ENCODE measurements around the gene KCNG2.
A peak's percentile ranks its signal among the peaks of the same experiment; 100 is the strongest.

Gene KCNG2

GRCh38 chr18:79785831-79786230, 11.9 kb upstream of the KCNG2 start:
- no peaks in the 10 kb centered on the region for H3K9me3 ChIP-seq (ENCODE audit: control insufficient read depth, low read length)
- H3K27me3 ChIP-seq (ENCODE audit: control insufficient read depth, insufficient read depth, low read length, poor library complexity, severe bottlenecking), result peaks cover 68% of the 10 kb centered on the region
- no peak overlapping the region for H3K27ac ChIP-seq (ENCODE audit: insufficient read depth, low read depth, low read length, poor library complexity, severe bottlenecking)
- no peaks in the 10 kb centered on the region for H3K36me3 ChIP-seq (ENCODE audit: control insufficient read depth, insufficient read depth, low read length)
- H3K4me1 ChIP-seq (ENCODE audit: control insufficient read depth, insufficient read depth, low read length), result no peaks in the 10 kb centered on the region
- 83% methylated on average over 11 to 12 of the region's 12 CpGs for whole genome bisulfite sequencing, 2 experiments
- H3K4me3 ChIP-seq (ENCODE audit: insufficient read depth, low read depth, low read length), result no peak overlapping the region

DNA sequence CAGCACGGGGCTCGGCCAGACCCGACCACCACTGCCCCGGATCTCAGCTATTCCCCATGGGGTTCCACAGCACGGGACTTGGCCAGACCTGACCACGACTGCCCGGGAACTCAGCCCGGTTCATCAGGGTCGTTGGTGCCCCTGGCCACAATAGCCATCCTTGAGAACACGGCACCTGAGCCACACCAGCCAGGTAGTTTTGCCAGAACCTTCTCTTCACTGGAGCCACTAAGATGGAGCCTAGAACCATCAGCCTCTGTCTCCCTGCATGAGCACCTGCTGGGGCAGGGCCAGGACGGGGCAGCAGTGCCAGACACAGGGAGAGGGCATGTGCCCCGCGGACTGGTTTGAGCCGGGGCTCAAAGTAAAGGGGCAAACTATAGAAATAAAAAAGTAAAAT, 11.4 kb upstream of the KCNG2 start:
- no peaks in the 10 kb centered on the region for H3K4me1 ChIP-seq (ENCODE audit: control insufficient read depth, insufficient read depth, low read length)
- WGBS, 2 experiments, result 78 to 80% methylated on average over 14 of the region's 14 CpGs
- H3K4me3 ChIP-seq (ENCODE audit: insufficient read depth, low read depth, low read length), result no peak overlapping the region
- peaks cover 73% of the 10 kb centered on the region for H3K27me3 ChIP-seq (ENCODE audit: control insufficient read depth, insufficient read depth, low read length, poor library complexity, severe bottlenecking)
- no peak overlapping the region for H3K27ac ChIP-seq (ENCODE audit: insufficient read depth, low read depth, low read length, poor library complexity, severe bottlenecking)
- no peaks in the 10 kb centered on the region for H3K36me3 ChIP-seq (ENCODE audit: control insufficient read depth, insufficient read depth, low read length)
- H3K9me3 ChIP-seq (ENCODE audit: control insufficient read depth, low read length), result no peaks in the 10 kb centered on the region

DNA sequence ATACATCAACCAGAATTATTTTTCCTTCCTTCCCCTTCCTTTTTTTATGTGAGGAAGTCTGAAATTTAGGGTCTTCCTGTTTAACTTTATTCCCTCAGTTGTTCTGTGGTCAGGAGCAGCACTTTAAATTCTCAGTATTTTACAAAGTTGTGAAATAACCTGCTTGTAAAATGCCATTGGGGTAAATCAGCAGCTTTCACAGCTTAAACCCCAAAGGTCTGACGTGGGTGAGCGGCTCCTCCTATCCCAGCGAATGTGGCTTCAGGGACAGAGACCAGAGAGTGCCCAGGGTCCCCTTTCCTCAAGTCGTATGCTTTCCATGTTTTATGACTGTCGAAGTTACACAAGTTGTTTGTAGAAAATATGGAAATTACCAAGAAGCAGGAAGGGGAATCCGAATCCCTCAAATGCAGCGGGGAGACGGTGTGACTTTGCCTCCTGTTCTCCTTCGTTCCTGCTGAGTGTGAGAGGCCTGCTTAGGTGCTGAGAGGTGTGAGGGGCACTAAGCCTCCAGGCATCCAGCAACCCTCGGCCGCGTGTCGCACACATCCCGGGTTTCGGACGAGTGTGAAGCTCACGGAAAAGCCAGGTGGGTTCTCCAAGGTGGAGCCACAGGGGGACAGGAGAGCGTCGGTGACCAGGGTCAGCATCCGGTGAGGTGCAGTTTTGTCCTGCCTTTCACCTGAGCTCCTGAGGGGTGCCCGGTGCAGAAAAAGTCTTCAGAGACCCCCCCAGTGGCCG, 10.8 kb upstream of the KCNG2 start:
- Histone ChIP-seq H3K27ac (ENCODE audit: insufficient read depth, low read depth, low read length, poor library complexity, severe bottlenecking) (no peak overlapping the region), H3K9me3 (ENCODE audit: control insufficient read depth, low read length) (no peaks in the 10 kb centered on the region), H3K36me3 (ENCODE audit: control insufficient read depth, insufficient read depth, low read length) (no peaks in the 10 kb centered on the region), H3K4me3 (ENCODE audit: insufficient read depth, low read depth, low read length) (no peak overlapping the region), H3K4me1 (ENCODE audit: control insufficient read depth, insufficient read depth, low read length) (no peaks in the 10 kb centered on the region), H3K27me3 (ENCODE audit: control insufficient read depth, insufficient read depth, low read length, poor library complexity, severe bottlenecking) (peaks cover 78% of the 10 kb centered on the region)
- WGBS, 2 experiments, result 86 to 87% methylated on average over 22 of the region's 22 CpGs

DNA sequence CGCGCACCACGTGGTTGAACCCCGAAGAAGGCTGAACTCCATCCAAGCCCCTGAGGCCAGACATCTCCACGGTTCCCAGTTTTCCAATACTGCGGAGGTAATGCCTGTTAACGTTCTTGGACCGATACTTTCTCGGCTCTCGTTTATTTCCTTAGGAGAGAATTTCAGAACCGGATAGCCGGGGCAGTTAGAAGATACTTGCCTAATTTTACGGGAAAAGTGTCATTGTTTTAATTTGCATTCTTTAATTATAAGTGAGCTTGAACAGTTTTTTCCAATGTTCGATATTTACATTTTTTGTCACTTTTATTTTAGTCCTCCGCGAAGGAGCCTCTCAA, 10.2 kb upstream of the KCNG2 start:
- peak overlapping the region; percentile 27 for H3K4me3 ChIP-seq (ENCODE audit: insufficient read depth, low read depth, low read length)
- no peaks in the 10 kb centered on the region for H3K36me3 ChIP-seq (ENCODE audit: control insufficient read depth, insufficient read depth, low read length)
- no peaks in the 10 kb centered on the region for H3K9me3 ChIP-seq (ENCODE audit: control insufficient read depth, low read length)
- peaks cover 78% of the 10 kb centered on the region for H3K27me3 ChIP-seq (ENCODE audit: control insufficient read depth, insufficient read depth, low read length, poor library complexity, severe bottlenecking)
- H3K4me1 ChIP-seq (ENCODE audit: control insufficient read depth, insufficient read depth, low read length), result no peaks in the 10 kb centered on the region
- no peak overlapping the region for H3K27ac ChIP-seq (ENCODE audit: insufficient read depth, low read depth, low read length, poor library complexity, severe bottlenecking)
- WGBS, 2 experiments, result 83 to 88% methylated on average over 16 of the region's 16 CpGs

- WGBS, 2 experiments, result 8 to 9% methylated on average over 106 of the region's 106 CpGs
- H3K27me3 ChIP-seq (ENCODE audit: control insufficient read depth, insufficient read depth, low read length, poor library complexity, severe bottlenecking), result peaks cover 78% of the 10 kb centered on the region
- no peaks in the 10 kb centered on the region for H3K9me3 ChIP-seq (ENCODE audit: control insufficient read depth, low read length)
- H3K4me3 ChIP-seq (ENCODE audit: insufficient read depth, low read depth, low read length), result peak overlapping the region; percentile 27
- H3K36me3 ChIP-seq (ENCODE audit: control insufficient read depth, insufficient read depth, low read length), result no peaks in the 10 kb centered on the region
- no peak overlapping the region for H3K27ac ChIP-seq (ENCODE audit: insufficient read depth, low read depth, low read length, poor library complexity, severe bottlenecking)
- H3K4me1 ChIP-seq (ENCODE audit: control insufficient read depth, insufficient read depth, low read length), result no peaks in the 10 kb centered on the region
Observed at GRCh38 chr18:79787865-79788733, 9.6 kb upstream of the KCNG2 start.

- H3K4me1 ChIP-seq (ENCODE audit: control insufficient read depth, insufficient read depth, low read length), result no peaks in the 10 kb centered on the region
- H3K27ac ChIP-seq (ENCODE audit: insufficient read depth, low read depth, low read length, poor library complexity, severe bottlenecking), result no peak overlapping the region
- H3K27me3 ChIP-seq (ENCODE audit: control insufficient read depth, insufficient read depth, low read length, poor library complexity, severe bottlenecking), result peaks cover 78% of the 10 kb centered on the region
- H3K4me3 ChIP-seq (ENCODE audit: insufficient read depth, low read depth, low read length), result no peak overlapping the region
- WGBS, 2 experiments, result 62 to 63% methylated on average over 27 of the region's 27 CpGs
- no peaks in the 10 kb centered on the region for H3K9me3 ChIP-seq (ENCODE audit: control insufficient read depth, low read length)
- no peaks in the 10 kb centered on the region for H3K36me3 ChIP-seq (ENCODE audit: control insufficient read depth, insufficient read depth, low read length)
Observed at GRCh38 chr18:79788734-79789085, 9.0 kb upstream of the KCNG2 start.

GRCh38 chr18:79789091-79789891, 8.4 kb upstream of the KCNG2 start:
- Histone ChIP-seq H3K27me3 (ENCODE audit: control insufficient read depth, insufficient read depth, low read length, poor library complexity, severe bottlenecking) (peaks cover 76% of the 10 kb centered on the region), H3K36me3 (ENCODE audit: control insufficient read depth, insufficient read depth, low read length) (no peaks in the 10 kb centered on the region), H3K9me3 (ENCODE audit: control insufficient read depth, low read length) (no peaks in the 10 kb centered on the region), H3K27ac (ENCODE audit: insufficient read depth, low read depth, low read length, poor library complexity, severe bottlenecking) (no peak overlapping the region), H3K4me1 (ENCODE audit: control insufficient read depth, insufficient read depth, low read length) (no peaks in the 10 kb centered on the region), H3K4me3 (ENCODE audit: insufficient read depth, low read depth, low read length) (no peak overlapping the region)
- 93% methylated on average over 54 of the region's 54 CpGs for WGBS, 2 experiments

- H3K4me1 ChIP-seq (ENCODE audit: control insufficient read depth, insufficient read depth, low read length), result no peaks in the 10 kb centered on the region
- 87 to 88% methylated on average over 46 of the region's 46 CpGs for WGBS, 2 experiments
- no peaks in the 10 kb centered on the region for H3K9me3 ChIP-seq (ENCODE audit: control insufficient read depth, low read length)
- H3K27me3 ChIP-seq (ENCODE audit: control insufficient read depth, insufficient read depth, low read length, poor library complexity, severe bottlenecking), result peaks cover 66% of the 10 kb centered on the region
- H3K27ac ChIP-seq (ENCODE audit: insufficient read depth, low read depth, low read length, poor library complexity, severe bottlenecking), result no peak overlapping the region
- no peaks in the 10 kb centered on the region for H3K36me3 ChIP-seq (ENCODE audit: control insufficient read depth, insufficient read depth, low read length)
- H3K4me3 ChIP-seq (ENCODE audit: insufficient read depth, low read depth, low read length), result no peak overlapping the region
Observed at GRCh38 chr18:79789901-79790890, 7.5 kb upstream of the KCNG2 start.

All from ectodermal cell (in vitro differentiated cells).